Right lung (tissue), 5 donors: ENCODE data around the gene SLC12A5. TPM values are rescaled to one million over a fixed set of nuclear protein-coding genes. Genes with fewer than 3 reads are reported as not detected.

ENCODE experiments used
- DNase-seq, 2 donors: peaks; one replicate each; pipeline ENCODE4 v3.0.0-alpha.2; 2013
- polyA plus RNA-seq, 5 donors: library from polyadenylated mRNA; unstranded; fragments of 120-200 nt; gene quantifications; one replicate each; pipeline versions ENCODE4 v1.2.1 to v1.2.3, GENCODE V29; 2013; ENCODE audit warnings: inconsistent platforms in 1 of 5, low replicate concordance in 1 of 5; ENCODE audit not compliant: insufficient read length in 5 of 5, insufficient read depth in 1 of 5

The SLC12A5 gene
- polyA plus RNA-seq, 5 donors: 1.1 to 2.3 (median 1.7) TPM

- no peak for DNase-seq
Observed at GRCh38 chr20:46006022-46006705, 22.9 kb upstream of the SLC12A5 start.

DNA sequence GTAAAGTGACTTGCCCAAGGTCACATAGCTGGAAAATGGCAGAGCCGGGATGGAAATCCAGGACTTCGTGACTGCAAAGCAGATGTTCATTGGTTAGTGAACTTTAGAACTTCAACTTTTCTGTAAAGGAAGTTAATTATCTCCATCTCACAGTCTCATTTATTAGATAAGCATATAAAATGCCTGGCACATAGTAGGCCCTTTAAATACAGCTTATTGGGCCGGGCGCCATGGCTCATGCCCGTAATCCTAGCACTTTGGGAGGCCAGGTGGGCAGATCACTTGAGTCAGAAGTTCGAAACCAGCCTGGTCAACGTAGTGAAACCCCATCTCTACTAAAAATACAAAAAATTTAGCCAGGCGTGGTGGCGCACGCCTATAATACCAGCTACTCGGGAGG lies 22.1 kb upstream of the SLC12A5 start:
- DNase-seq: no peak

- DNase-seq: no peak
Observed at GRCh38 chr20:46007671-46008070, 21.3 kb upstream of the SLC12A5 start.

- DNase-seq: no peak
Observed at GRCh38 chr20:46009816-46010215, 19.2 kb upstream of the SLC12A5 start.

- DNase-seq: no peak
Observed at GRCh38 chr20:46010491-46011391, 18.3 kb upstream of the SLC12A5 start.

DNA sequence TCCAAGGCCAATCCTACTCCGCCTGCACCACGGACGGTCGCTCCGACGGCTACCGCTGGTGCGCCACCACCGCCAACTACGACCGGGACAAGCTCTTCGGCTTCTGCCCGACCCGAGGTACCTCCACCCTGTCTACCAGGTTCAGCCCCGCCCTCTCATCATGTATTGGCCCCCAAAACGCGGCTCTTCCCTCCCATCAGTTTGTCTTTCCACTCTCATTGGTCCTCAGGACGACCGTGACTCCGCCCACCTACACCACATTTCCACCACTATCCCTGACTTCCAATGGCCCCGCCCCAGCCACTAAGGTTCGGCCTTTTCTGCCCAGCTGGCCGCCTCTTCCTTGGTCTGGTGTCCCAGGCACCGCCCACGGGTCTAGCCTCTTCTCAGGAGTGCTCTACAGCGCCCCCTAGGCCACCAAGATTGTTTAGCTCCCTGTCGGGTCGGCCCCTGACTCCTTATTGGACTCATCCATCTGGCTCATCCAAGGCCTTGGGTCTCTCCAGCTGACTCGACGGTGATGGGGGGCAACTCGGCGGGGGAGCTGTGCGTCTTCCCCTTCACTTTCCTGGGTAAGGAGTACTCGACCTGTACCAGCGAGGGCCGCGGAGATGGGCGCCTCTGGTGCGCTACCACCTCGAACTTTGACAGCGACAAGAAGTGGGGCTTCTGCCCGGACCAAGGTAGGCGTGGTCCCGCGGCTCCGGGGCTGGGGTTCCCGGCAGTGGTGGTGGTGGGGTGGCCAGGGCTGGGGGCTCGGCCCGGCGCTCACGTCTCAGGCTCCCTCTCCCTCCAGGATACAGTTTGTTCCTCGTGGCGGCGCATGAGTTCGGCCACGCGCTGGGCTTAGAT lies 17.2 kb upstream of the SLC12A5 start:
- DNase-seq: no peak

- DNase-seq: no peak
Observed at GRCh38 chr20:46012921-46013320, 16.1 kb upstream of the SLC12A5 start.

DNA sequence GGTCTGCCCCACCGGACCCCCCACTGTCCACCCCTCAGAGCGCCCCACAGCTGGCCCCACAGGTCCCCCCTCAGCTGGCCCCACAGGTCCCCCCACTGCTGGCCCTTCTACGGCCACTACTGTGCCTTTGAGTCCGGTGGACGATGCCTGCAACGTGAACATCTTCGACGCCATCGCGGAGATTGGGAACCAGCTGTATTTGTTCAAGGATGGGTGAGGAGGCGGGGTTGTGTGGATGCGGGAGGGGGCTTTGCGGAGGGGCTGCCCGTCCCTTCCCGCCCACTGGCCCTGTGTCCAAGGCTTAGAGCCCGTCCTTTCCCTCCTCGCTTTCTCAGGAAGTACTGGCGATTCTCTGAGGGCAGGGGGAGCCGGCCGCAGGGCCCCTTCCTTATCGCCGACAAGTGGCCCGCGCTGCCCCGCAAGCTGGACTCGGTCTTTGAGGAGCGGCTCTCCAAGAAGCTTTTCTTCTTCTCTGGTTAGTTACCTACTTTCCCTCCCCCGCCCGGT lies 15.6 kb upstream of the SLC12A5 start:
- DNase-seq: no peak

GRCh38 chr20:46013829-46014516 lies 15.0 kb upstream of the SLC12A5 start:
- DNase-seq: no peak

DNA sequence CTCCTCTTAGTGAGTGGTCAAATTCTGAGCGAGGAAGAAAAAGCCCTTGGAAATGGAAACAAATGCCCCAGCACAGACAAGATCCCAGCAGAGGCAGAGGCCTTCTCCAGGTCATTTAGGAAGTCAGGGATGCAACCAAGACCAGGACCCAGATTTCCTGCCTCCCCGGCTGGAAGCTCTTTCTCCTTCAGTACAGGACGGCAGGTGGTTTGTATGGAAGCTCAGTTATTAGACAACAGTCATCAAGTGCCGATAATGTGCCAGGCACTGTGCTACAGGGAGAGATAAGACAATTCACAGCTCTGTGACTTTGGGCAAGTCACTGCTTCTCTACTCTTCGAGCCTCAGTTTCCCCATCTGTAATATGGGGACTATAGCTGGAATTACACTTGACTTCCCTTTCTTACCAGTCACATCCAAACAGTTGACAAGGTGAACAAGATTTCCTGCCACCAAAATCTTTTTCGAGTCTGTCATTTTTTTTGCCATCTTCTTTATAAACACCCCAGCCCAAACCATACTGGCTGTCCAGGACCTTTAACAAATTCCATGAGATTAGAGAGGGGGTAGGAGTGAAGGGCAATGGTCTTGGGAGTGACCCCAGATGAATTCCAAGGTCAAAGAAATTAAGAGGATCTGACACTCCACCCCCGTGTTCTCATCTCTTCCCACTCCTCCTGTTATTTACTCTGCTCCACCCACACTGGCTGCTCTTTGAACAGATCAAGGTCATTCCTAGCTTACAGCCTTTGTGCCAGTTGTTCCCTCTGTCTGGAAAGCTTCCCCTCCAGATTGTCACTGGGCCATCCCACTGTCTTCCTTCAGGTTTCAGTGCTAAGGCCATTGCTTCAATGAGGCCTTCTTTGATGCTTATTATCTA lies 14.3 kb upstream of the SLC12A5 start:
- no peak for DNase-seq

DNA sequence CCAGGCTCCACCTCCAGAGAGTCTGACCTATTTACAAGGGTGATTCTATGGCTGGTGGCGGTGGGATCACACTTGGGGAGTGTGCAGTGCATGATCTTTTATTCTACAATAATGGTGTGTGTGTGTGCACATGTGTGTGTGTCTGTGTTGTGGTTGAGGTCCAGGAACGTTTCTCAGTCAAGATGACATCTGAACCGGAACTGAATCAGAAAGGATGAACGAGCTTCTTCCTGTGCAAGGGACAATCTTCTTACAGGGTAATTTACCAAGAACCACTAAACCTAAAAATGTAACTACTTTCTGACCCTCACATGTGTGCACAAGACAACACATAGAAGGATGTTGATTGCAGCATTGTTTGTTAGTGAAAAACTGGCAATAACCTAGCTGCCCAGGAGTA lies 11.7 kb upstream of the SLC12A5 start:
- DNase-seq: no peak

GRCh38 chr20:46018112-46018511 lies 10.9 kb upstream of the SLC12A5 start:
- DNase-seq: no peak

DNA sequence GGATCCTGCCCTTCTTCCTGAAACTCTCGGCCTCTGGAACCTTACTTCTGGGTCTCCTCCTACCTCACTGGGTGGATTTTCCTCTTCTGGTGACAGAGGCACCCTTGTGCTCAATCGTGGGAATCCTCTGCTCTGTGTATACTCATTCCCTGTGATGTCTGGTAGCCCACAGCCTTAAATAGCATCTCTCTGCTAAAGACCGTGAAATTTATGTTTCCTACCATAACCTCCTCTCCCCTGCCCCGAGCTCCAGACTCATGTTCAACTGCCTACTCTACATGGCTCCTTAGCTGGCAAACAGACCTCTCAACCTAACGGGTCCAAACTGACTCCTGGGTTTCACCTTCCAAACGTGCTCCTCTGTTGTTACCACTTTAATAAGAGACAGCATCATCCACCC lies 10.4 kb upstream of the SLC12A5 start:
- no peak for DNase-seq

- no peak for DNase-seq
Observed at GRCh38 chr20:46020555-46020954, 8.5 kb upstream of the SLC12A5 start.

GRCh38 chr20:46021361-46022359 lies 7.4 kb upstream of the SLC12A5 start:
- DNase-seq: no peak

GRCh38 chr20:46022411-46023147 lies 6.4 kb upstream of the SLC12A5 start:
- no peak for DNase-seq

DNA sequence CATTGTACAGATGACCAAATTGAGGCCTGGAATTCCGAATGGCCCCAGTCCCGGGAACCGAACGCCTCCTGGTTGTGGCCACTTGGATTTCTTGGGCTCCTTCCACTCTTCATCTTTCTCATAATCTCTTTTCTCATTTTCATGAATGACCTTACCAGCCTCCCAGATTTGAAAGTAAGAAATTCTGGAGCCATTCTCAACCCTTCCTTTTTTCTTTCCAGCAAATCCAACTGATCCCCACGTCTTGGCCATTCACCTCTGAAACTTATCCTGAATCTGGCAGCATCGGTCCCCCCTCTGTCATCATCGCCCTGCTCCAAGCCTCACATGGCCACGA lies 5.9 kb upstream of the SLC12A5 start:
- no peak for DNase-seq

- DNase-seq: no peak
Observed at GRCh38 chr20:46023999-46024398, 5.0 kb upstream of the SLC12A5 start.
